ENCODE data around the gene NID1. TPM values are rescaled to one million over a fixed set of nuclear protein-coding genes. Genes with fewer than 3 reads are reported as not detected.

The NID1 gene
- total RNA-seq, 2 donors from 2014 or later = 28.5 to 58.0 TPM

Small RNA genes lying within 50 kb of the gene (small RNA-seq; reads per million reads assigned to genes)
- gene RF00019 = not detected

Other genes starting within 250 kb of the NID1 start
- 10 to 100 TPM; 16.5 to 21.0 TPM for gene LYST, start 198.2 kb downstream of the NID1 start, total RNA-seq
- 1 to 10 TPM; 3.3 to 3.9 TPM for gene GPR137B, start 77.4 kb upstream of the NID1 start, total RNA-seq
- gene ERO1B, start 216.9 kb upstream of the NID1 start, total RNA-seq = 100 to 1,000 TPM; 136 to 489 TPM